ENCODE data around the gene EXOC2. TPM values are rescaled to one million over a fixed set of nuclear protein-coding genes. Genes with fewer than 3 reads are reported as not detected.

Gene EXOC2
- total RNA-seq (ENCODE audit: low replicate concordance) = 22.2 and 34.4 TPM in 2 replicates

DNA sequence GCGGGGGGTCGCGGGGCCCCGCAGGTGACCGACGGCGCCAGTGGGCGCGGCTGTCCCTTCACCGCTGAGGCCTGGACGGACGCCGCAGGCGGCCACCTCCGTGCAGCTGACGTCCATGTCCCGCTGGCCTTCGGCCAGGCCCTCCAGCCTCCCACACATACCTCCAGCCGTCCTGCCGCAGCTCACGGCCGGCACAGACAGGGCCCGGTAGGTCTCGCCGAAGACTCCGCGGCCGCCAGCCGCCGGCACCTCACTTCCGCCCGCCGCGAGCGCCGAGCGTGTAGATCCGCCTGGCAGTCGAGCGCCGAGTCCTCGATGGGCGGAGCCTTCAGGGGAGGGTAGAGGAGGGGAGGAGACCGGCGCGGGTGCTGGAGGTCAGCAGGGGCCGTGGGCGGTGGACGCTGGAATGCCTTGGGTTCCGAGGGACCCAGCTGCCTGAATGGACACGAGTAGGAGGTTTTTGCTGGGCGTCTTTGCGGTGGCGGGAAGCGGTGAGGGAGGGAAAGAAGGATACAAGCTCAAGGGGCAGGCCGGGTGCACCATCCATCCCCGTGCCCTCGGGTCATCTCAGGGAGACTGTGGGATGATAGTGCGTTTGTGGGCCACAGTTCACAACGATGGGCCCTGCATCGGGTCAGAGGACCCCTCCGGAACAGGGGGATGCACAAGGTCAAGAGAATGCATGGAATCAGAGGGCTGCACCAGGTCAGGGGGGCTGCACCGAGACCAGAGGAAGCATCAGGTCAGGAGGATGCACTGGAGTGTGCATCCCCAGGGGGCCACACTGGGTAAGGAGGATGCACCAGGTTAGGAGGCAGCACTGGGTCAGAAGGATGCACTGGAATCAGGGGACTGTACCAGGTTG lies at the start of gene EXOC2:
TSS of gene EXOC2 (minus strand) at position 282 of the 865 bp plus-strand sequence. CDS start 55,321 bp downstream, outside the sequence.

GRCh38 chr6:656460-657252 lies 36.3 kb downstream of the EXOC2 start, which contains the start of gene HUS1B:
HUS1B (minus strand) TSS chr6:657100; CDS start chr6:656944, 156 bp downstream.

Other genes with a start within 250 kb of the EXOC2 start
- 0.68 and 1.1 TPM in 2 replicates for gene HUS1B, start 36.0 kb downstream of the EXOC2 start, total RNA-seq (ENCODE audit: low replicate concordance)